HT-29 (cell line): ENCODE results near the gene PPM1B. TPM values are rescaled to one million over a fixed set of nuclear protein-coding genes. Genes with fewer than 3 reads are reported as not detected.
"Not testable (repeated sequence)": the region's sequence is repeated elsewhere in the genome, so short reads cannot be mapped to it uniquely, and the experiment has no call there.

ENCODE experiments used
- DNase-seq: peaks from one replicate; pipeline ENCODE4 v3.0.0-alpha.2; 2015; ENCODE audit warnings: low spot score
- small RNA-seq: library from RNA; depleted of rRNA; stranded (forward); fragments of <200 nt; gene quantifications from one replicate; pipeline ENCODE3, GENCODE V24; 2014
- total RNA-seq: library from RNA; depleted of rRNA; stranded (reverse); fragments of >200 nt; shearing (Covaris generic); gene quantifications from 2 replicates; pipeline ENCODE4 v1.2.3, GENCODE V29; 2014; rRNA removed

Gene PPM1B
- total RNA-seq, 1 experiment from 2014 or later = 21.7 TPM

DNA sequence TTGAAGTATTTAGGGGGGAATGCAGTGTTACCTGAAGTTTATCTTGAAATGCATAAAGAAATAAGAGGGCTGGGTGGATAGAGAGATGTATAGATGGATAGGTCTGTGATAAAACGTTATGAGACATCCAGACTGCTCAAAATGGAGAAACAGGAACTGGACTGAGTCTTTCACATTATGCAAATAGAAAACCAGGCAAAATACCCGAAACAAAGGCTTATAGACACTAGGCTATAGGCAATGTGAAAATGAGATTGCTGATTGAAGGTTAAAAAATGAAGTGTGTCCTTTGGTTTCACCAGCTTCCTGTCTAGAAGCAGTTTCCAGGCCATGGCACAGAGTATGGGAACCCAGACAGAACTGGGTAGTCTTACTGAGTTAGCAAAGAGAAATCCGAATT is 81.7 kb downstream of the PPM1B start:
- no peak for DNase-seq

DNA sequence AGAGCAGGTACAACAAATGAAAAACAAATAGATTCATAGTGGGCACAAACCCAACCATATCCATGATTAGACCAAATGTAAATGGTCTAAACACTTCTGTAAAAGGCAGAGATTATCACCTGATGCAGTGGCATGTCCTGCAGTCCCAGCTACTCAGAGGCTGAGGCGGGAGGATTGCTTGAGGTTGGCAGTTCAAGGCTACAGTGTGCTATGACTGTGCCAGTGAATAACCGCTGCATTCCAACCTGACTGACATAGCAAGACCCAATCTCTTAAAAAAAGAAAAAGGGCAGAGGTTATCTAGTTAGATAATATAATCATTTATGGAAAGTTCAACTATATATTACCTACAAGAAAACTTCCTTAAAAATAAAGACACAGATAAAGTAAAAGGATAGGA is 85.3 kb downstream of the PPM1B start:
- no peak for DNase-seq

DNA sequence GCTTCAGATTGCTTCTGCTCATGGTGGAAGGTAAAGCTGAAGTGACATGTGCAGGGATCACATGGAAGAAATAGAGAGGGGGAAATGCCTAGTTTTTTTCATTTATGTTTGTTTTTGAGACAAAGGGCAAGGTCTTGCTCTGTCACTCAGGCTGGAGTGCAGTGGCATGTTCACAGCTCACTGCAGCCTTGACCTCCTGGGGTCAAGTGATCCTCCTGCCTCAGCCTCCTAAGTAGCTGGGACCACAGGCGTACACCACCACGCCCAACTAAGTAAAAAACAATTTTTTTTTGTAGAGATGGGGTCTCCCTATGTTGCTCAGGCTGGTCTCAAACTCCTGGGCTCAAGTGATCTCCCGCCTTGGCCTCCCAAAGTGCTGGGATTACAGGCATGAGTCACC is 87.0 kb downstream of the PPM1B start:
- DNase-seq = not testable (repeated sequence)

DNA sequence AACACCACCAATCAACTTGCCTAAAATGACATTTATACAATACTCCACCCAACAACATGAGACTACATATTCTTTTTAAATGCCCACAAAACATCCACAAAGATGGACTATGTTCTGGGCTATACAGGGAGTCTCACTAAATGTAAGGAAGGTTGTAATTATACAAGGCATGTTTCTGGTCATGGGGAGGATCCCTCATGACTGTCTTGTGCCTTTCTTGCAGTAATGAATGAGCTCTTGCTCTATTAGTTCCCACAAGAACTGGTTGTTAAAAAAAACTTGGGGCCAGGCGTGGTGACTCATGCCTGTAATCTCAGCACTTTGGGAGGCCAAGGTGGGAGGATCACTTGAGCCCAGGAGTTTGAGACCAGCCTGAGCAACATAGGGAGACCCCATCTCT is 89.1 kb downstream of the PPM1B start:
- not testable (repeated sequence) for DNase-seq

DNA sequence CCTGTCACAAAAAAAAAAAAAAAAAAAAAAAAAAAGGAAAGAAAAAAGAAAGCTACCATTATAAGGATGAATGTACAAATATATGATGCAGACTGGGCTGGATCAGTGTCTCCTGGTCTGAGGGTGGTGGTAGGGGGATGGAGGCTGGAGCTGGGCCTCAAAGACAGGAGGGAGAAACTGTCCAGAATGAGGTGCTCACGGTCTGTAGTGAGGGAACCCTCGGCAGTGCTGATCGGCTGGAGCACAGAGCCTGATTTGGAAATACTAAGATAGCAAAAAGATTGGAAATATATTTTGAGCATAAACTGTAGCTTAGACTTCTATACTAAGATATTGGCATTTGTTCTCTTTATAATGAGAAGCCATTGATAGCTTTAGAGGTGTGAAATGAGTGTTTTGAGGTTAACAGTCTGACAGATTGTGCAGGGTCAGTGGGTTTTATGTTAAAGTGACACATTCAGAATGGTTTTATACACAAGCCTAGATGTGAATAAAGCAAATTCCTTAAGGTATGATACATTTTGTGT is 98.7 kb downstream of the PPM1B start:
- DNase-seq = no peak

DNA sequence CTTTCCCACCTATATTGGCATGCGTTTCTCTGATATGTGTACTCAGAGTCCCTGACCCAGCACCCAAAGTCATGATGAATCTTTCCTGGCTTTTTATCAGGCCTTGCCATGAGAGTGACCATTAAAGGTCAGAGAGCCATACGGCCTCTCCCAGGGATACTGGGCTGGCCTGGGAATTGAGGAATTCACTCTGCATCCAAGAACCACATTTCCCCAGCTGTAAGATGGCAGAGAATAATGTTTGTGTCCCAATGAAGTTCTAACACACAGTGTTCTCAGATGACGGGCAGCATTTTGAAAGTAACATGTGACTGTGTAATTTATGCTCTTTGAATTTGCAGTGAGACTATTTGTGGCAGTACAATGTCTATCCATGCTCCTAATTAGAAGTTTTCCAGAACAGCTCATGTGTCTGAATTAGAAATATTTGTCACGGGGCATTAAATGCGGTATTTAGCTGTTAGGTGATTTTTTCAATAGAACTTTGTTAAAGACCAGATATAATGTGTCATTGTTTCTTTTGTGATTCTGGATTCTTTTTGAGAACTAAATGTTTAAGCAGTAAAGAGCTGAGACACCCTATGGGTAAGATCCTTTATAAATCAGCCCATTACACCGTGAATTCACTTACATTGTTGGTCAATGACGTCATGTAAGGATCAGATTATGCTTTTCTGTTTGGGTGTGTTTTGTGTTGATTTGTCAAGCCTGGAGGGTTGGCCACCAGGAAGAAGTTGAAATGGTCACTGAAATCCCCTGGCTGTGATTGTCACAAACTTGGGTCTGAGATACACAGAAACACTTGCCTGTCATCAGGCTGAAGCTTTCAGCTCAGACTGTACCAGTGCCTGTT is 99.3 kb downstream of the PPM1B start:
- no peak for DNase-seq

DNA sequence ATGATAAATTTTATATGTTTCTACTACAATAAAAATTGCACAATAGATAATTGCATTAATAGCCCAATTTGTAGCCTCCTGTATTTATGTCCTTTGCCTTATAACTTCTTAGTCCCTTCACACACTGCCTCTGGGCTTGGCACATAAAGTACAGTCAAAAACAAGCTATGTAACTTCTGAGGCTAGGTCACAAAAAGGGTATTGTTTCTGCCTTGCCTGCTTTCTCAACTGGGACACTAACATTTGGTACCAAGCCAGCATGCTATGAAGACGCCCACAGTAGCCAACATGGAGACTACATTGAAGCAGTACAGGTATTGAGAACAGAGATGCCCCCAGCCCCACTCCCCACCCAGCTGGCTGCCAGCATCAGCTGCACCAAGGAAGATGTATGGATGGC is 101.2 kb downstream of the PPM1B start:
- no peak for DNase-seq

DNA sequence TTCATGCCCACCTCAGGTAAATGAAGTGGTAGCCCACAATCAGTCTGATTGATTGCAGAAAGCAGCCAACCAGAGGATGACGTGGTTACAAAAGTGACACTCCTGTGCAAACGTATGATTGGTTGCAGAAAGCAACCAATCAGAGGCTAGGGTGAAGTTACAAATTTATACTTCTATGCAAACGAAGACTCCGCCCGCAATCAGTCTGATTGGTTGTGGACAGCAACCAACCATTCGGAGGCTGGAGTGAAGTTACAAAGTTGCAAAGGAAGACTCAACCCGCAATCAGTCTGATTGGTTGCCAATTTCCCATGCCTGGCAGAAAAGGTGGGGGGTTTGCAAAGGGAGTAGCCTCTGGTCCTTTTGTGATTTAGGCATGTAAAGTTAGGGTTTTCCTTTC is 102.6 kb downstream of the PPM1B start:
- no peak for DNase-seq

DNA sequence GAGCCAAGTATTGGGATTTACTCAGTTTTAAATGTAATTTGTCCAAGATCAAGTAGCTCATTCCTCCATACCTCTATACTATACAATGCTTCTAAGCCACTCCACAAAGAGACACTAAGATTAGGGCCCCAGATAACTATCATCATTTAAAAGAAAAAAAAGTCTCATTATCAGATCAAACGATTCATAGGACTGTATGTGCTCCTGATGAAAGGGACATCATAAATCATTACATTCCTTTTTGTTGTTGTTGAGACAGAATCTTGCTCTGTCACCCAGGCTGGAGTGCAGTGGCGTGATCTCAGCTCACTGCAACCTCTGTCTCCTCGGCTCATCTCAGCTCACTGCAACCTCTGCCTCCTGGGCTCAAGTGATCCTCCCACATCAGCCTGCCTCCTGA is 104.4 kb downstream of the PPM1B start:
- no peak for DNase-seq

DNA sequence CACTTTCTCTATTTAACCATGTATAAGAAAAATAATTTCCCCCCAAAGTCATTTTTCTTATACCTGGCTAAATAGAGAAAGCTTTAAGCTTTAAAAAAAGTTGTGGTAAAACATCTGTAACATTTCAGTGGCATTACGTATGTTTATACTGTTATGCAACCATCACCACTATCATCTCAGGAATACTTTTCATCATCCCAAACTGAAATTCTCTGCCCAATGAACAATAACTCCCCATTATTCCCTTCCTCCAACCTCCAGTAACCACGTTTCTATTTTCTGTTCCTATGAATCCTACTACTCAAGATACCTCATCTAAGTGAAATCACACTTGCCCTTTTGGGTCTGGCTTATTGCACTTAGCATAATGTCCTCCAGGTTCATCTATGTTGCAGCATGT is 104.9 kb downstream of the PPM1B start:
- no peak for DNase-seq

DNA sequence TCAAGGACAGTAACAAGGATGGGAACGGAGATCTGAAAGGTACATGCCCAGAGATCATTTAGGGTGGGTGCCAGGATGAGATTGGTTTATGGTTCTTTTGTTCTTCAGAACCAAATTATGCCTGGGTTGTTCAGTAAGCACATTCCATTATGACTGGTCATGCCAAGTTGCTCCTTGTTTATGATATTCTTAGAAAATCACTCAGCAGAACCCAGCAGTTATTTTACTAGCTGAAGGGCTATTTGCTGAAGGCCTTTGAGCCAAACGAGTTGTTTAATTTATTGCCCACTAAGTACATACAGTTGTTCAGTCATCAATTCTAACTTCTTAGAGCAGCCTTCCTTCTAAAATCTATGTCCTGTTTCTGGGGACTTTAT is 107.2 kb downstream of the PPM1B start:
- DNase-seq = peak; percentile 47

DNA sequence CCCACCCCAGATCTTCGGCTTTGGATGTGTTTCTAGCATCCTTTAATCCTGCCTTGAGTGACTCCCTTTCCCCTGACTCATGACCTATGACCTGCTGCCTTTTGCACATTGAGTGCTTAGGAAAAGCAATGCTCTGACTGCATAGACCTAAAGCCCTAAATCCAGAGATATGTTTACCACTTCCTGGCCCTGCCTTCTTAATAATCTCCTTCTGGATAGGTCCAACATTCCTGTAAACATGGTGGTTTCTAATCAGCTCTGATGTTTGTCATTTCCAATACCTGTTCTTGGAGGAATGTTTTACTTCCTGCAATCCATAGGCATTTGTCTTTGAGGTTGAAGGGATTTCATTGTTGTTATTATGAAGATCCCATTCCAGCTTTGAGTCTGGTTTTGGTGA is 108.9 kb downstream of the PPM1B start:
- DNase-seq = peak; percentile 26

DNA sequence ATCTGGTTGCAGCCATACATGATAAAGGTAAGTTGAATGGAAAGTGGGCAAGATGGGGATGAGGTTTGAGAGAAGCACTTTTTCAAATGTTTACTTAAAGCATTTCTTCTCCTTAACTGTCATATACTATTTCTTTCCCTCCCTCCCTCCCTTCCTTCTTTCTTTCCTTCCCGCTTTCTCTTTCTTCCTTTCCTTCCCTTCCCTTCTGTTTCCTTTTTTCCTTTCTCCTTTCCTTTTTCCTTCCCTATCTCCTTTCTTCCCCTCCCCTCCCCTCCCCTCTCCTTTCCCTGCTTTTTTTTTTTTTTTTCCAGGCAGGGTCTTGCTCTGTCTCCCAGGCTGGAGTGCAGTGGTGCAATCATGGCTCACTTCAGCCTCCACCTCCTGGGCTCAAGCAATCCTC is 112.2 kb downstream of the PPM1B start:
- no peak for DNase-seq

Small RNAs within 50 kb of the gene (small RNA-seq; reads per million reads assigned to genes)
- gene RNU6-566P = not detected

Other genes with a start within 250 kb of the PPM1B start
- 49.3 and 53.9 TPM in 2 replicates for gene LRPPRC, start 172.9 kb upstream of the PPM1B start, total RNA-seq
- gene SLC3A1, start 106.6 kb downstream of the PPM1B start, total RNA-seq = 0.18 and 0.81 TPM in 2 replicates
- 16.2 and 19.0 TPM in 2 replicates for gene PREPL, start 192.6 kb downstream of the PPM1B start, total RNA-seq
- gene CAMKMT, start 193.1 kb downstream of the PPM1B start, total RNA-seq = 8.3 and 17.0 TPM in 2 replicates